Activated CD4-positive, alpha-beta T cell treated with anti-CD3 and anti-CD28 coated beads, Interleukin-2, Interleukin-4, amounts not matched to agents 100 ng/mL and 50 ng/mL, durations not matched to agents 16 hours and 8 hours (primary cell): ENCODE measurements around the gene BNC2.

ENCODE experiments used
- DNase-seq: peaks from one replicate; pipeline ENCODE4 v3.0.0-alpha.2; 2020; ENCODE audit warnings: low spot score

Gene BNC2

DNA sequence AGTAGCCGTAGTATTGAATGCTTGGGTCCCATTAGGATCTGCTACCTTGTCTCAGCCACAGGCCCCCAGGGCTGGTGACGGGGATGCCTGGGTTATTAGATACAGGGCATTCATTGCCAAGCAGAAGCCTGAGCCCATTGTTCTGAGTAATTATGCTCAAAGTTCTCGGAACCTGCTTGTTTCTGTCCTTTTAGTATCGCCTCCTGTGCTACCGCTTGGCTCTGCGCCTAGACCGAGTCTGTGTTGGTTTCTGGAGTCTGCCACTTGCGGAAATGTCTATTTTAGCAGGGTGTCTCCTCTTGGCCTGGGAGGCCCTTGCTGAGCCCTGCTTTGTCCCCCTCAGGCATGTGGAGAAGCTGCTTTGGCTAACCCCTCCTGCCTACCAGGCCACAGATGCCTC is 506.1 kb downstream of the BNC2 start:
- DNase-seq = no peak

GRCh38 chr9:16363916-16364315 is 506.6 kb downstream of the BNC2 start:
- DNase-seq = no peak

- DNase-seq = no peak
These were observed 507.2 kb downstream of the BNC2 start for GRCh38 chr9:16363073-16363781.

DNA sequence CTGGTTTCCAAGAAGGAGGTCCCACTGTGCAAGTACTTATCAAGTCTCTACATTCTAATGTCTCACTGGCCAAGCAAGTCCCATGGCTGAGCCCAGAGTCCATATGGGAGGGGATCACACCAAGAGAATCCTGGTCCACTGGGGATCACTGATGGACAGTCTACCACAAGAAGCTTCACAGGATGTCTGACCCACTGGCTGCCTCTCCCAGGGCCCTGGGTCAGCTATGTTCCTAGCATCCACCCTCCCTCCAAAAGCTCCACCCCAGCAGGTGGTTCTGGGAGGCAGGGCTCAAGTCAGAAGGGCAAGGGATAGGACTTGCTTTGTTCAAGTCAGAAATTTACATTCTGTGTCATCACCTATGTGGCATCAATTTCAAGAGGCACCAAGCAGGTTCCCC is 508.5 kb downstream of the BNC2 start:
- no peak for DNase-seq

DNA sequence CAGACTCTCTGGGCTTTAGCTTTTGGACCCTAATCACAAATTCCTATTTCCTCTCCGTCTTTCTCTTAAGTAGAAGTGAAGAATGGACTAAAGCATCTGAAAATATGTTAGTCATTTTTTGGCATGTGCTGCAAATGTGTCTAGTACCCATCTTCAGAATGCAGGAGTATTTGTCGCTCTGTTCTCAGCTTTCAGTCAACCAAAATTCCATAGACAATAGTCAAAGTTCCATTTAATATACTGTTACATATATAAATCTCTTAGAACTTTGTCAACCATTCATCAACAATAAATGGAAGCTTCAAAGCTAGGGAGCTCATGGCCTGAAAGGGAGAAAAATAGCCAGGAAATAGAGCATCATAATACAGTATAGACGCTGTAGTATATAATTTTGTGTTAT is 509.4 kb downstream of the BNC2 start:
- no peak for DNase-seq

GRCh38 chr9:16360247-16360646 is 510.2 kb downstream of the BNC2 start:
- DNase-seq = no peak
